ENCODE results near the gene BRPF3.

BRPF3 gene

DNA sequence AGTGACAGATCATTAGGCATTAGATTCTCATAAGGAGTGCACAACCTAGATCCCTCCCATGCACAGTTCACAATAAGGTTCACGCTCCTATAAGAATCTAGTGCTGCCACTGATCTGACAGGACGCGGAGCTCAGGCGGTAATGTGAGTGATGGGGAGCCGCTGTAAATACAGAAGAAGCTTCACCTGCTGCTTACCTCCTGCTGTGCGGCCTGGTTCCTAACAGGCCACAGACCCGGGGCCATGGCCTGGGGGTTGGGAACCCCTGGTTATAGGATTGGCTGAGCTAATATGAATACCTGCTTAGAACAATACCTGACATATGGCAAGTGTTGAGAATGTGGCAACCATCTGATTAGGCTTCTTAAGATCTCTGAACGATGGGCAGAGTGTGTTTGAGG is 75.7 kb downstream of the BRPF3 start:
- DNase-seq = no peak

DNA sequence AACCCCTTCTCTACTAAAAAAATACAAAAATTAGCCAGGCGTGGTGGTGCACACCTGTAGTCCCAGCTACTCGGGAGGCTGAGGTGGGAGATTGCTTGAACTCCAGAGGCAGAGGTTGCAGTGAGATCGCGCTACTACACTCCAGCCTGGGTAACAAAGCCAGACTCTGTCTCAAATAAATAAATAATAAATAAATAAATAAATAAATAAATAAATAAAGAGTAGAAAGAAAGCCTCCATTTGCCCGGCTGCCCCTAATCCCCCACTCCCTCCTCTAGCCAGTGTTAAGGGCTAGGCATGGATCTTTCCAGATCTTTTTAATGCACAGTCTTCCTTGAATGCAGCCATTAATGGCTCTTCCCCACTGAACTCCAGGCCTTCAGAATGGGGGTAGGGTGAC is 76.5 kb downstream of the BRPF3 start:
- no peak for DNase-seq

DNA sequence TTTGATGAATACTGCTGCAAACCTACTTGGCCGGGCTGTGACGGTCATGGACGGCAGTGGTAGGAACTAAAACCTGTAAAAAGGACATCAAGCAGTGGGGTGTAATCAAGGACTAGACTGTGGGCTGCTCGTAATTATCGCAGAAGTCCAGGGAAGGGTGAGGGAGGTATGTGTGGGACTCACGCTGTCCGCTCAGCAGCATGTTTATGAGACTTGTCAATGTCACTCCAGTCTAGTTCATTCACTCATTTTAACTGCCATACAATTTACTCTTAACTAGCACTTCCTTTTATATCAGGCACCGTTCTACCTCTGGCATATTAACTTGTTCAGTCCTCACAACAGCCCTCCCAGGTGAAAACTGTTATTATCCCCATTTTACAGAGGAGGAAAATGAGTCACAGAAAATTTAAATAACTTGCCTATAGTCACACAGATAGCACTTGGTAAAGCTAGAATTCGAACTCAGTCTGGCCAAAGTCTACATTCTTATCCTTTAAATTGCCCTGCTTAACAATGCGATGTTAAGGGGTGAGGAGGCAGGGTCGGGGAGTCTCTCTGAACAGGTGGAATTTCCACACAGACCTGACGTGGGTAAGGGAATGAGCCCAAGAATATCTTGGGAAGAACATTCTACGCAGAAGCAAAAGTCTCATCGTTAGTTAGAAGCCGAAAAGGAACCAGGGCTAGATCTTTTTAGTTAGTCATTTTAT is 77.4 kb downstream of the BRPF3 start:
- no peak for DNase-seq

DNA sequence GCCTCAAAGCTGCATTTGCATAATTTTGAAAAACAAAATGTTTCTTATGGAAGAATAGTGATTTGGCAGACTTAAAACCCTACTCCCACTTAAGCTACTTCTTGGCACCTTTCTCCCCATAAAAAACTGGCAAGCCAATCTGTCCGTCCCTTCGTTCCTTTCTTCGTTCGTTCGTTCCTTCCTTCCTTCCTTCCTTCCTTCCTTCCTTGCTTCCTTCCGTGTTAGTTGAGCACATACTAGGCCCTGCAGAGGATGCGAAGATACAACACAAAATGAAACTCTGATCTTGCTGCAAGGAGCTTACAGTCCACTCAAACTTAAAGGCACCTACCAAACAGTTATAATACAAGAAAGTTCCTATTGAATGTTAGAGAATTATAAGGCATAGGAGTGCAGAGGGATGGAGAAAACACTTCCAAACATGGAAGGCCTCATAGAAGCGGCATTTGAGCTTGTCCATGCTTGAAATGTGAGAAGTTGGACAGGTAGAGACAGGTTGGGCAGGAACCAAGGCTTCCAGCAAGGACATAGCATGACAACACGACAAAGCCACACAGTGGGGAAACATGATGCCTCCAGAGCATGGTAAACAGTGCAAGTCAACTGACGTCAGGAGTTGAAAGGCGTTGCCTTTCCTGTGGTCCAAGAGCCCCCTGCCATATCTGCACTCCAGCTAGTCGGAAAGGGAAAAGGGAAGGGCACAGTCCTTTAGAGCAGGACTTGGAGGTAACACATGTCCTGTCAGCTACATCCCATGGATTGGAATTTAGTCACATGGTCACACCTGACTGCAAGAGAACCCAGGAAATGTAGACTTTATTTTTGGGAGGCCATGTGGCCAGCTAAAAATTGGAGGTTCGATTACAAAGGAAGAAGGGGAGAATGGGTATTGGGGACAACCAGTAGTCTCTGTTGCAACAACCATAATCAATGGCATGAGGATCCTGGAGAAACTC is 80.3 kb downstream of the BRPF3 start:
- DNase-seq = no peak

DNA sequence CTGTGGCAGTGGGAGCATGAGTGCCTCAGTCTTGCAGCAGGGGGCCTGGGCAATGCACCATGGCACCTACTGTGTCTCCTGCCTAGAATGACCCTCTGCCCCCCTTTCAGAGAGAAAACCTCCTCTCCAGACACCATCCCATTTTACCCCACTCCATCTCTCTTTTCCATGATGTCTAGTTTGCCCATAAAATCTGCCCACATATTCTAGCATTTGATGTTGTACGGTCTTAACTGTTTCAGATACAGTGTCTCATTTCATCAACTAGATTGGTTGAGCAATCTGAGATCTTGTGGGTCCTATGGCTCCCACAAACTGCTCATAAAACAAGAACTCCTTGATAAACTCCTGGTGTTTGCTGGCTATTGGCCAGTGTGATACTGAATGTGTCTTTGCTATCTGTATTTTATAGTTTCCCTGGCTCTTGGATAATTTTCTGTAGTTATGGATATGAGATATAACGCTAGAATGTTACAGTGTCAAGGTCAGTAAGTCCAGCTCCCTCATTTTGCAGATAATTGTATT is 81.5 kb downstream of the BRPF3 start:
- DNase-seq = no peak

DNA sequence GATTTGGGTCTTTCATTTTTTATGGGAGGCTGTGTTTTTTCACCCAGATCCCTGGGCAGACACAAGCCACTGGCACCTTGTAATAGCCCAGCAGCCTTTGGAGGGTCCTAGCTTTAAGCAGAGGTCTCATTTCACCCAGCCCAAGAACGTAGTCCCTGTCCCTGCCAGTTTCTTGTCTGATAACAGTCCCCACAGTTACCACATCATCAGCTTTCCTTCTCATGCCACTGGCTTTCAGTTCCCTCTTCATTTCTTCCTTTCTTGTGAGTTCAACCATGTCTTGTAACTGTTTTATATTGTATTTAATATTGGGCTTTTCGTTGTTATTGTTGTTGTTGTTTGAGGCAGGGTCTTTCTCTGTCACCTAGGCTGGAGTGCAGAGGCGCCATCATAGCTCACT is 83.9 kb downstream of the BRPF3 start:
- no peak for DNase-seq

DNA sequence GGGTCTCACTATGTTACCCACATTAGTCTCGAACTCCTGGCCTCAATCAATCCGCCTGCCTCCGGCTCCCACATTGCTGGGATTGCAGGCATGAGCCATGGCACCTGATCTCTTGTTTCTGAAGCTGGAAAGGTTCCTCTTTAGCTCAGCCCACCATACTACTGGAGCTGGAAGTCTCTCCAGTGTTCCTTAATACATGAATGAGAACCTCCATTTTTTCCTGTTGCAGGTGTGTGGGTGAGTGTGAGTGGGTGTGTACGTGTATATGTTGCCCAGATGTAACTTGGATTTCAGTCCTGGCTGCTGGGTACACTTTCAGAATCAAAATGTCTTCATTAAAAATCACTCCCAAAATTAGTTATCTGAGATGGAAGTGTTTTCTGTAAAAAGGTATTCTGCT is 84.4 kb downstream of the BRPF3 start:
- no peak for DNase-seq

Measured in NCI-H1092 (cell line).